Testis (tissue), 2 donors: Measurements from ENCODE around the gene CALD1.

Experiments used
- CTCF ChIP-seq, 3 experiments: fragments of 450-650 bp in 2 of 3; fragments of 200-600 bp in 1 of 3; sonication (generic) in 1 of 3; IDR thresholded peaks; one replicate each; pipeline ENCODE4 v1.5.1; 2016 to 2019; ENCODE audit warnings: antibody characterized with exemption in 3 of 3, mild to moderate bottlenecking in 2 of 3, moderate library complexity in 1 of 3
- POLR2A ChIP-seq: fragments of 450-650 bp; IDR thresholded peaks from one replicate; pipeline ENCODE4 v1.6.1; 2017; ENCODE audit warnings: antibody characterized with exemption, mild to moderate bottlenecking, moderate library complexity

GRCh38 chr7:134787720-134788119, 8.3 kb downstream of the CALD1 start:
- TF ChIP-seq CTCF (IDR thresholded peaks at IDR 0.05) = no peak
- no peak for TF ChIP-seq POLR2A
